HUES48 (cell line): ENCODE results near the gene CD27.

Experiments used
- H3K27ac ChIP-seq: one replicate; pipeline ENCODE4 v1.7.0; 2013; ENCODE audit warnings: low read depth, low read length, inconsistent platforms
- H3K27me3 ChIP-seq: 2 replicates; pipeline ENCODE4 v1.6.1; 2013; ENCODE audit warnings: mild to moderate bottlenecking, low read length; ENCODE audit not compliant: control insufficient read depth, insufficient read depth
- H3K36me3 ChIP-seq: 2 replicates; pipeline ENCODE4 v1.6.1; 2013; ENCODE audit warnings: low read length; ENCODE audit not compliant: control insufficient read depth, insufficient read depth
- H3K4me1 ChIP-seq: 2 replicates; pipeline ENCODE4 v1.6.1; 2013; ENCODE audit warnings: mild to moderate bottlenecking, low read length; ENCODE audit not compliant: control insufficient read depth, insufficient read depth
- H3K4me3 ChIP-seq: 2 replicates; pipeline ENCODE4 v1.5.1; 2013; ENCODE audit warnings: mild to moderate bottlenecking, low read depth, low read length
- H3K9ac ChIP-seq: 2 replicates; pipeline ENCODE4 v1.6.1; 2013; ENCODE audit warnings: mild to moderate bottlenecking, low read depth, low read length, moderate library complexity
- H3K9me3 ChIP-seq: 2 replicates; pipeline ENCODE4 v1.6.1; 2013; ENCODE audit warnings: low read length; ENCODE audit not compliant: control insufficient read depth, insufficient read depth

Gene CD27

GRCh38 chr12:6444704-6445688 is at the start of gene CD27:
CD27 (plus strand) TSS chr12:6444955; CDS start chr12:6445096, 141 bp downstream.
- no peaks in the 10 kb centered on the region for H3K27me3 ChIP-seq
- no peaks in the 10 kb centered on the region for H3K36me3 ChIP-seq
- H3K4me3 ChIP-seq = no peak within 1 kb of the TSS
- H3K4me1 ChIP-seq = peaks cover 2% of the 10 kb centered on the region; the same call in 1 of the 2 replicates
- no peak within 1 kb of the TSS for H3K27ac ChIP-seq
- H3K9ac ChIP-seq = no peak within 1 kb of the TSS
- H3K9me3 ChIP-seq = no peaks in the 10 kb centered on the region

GRCh38 chr12:6396031-6396430 is 48.7 kb upstream of the CD27 start:
- no peak overlapping the region for H3K4me3 ChIP-seq
- no peak overlapping the region for H3K9ac ChIP-seq

GRCh38 chr12:6399884-6400644 is 44.7 kb upstream of the CD27 start:
- H3K27ac ChIP-seq = no peak overlapping the region

More at GRCh38 chr12:6396031-6396430, 48.7 kb upstream of the CD27 start:
- Histone ChIP-seq H3K27ac (no peak overlapping the region), H3K9me3 (no peaks in the 10 kb centered on the region), H3K4me1 (peaks cover 8% of the 10 kb centered on the region), H3K36me3 (no peaks in the 10 kb centered on the region), H3K27me3 (no peaks in the 10 kb centered on the region)

GRCh38 chr12:6404390-6404789 is 40.4 kb upstream of the CD27 start:
- no peak overlapping the region for H3K4me3 ChIP-seq
- no peaks in the 10 kb centered on the region for H3K27me3 ChIP-seq
- H3K36me3 ChIP-seq = no peaks in the 10 kb centered on the region
- H3K9me3 ChIP-seq = no peaks in the 10 kb centered on the region
- H3K4me1 ChIP-seq = no peaks in the 10 kb centered on the region
- H3K27ac ChIP-seq = no peak overlapping the region
- H3K9ac ChIP-seq = no peak overlapping the region

More at GRCh38 chr12:6399884-6400644, 44.7 kb upstream of the CD27 start:
- H3K27me3 ChIP-seq = no peaks in the 10 kb centered on the region
- H3K9me3 ChIP-seq = no peaks in the 10 kb centered on the region
- H3K4me1 ChIP-seq = peaks cover 8% of the 10 kb centered on the region
- H3K4me3 ChIP-seq = no peak overlapping the region
- H3K36me3 ChIP-seq = no peaks in the 10 kb centered on the region
- no peak overlapping the region for H3K9ac ChIP-seq

GRCh38 chr12:6405963-6406362 is 38.8 kb upstream of the CD27 start:
- H3K27me3 ChIP-seq = no peaks in the 10 kb centered on the region
- no peak overlapping the region for H3K9ac ChIP-seq

GRCh38 chr12:6407236-6407954 is 37.4 kb upstream of the CD27 start:
- no peak overlapping the region for H3K4me3 ChIP-seq
- H3K27ac ChIP-seq = no peak overlapping the region
- H3K9ac ChIP-seq = no peak overlapping the region
- H3K27me3 ChIP-seq = no peaks in the 10 kb centered on the region
- H3K36me3 ChIP-seq = no peaks in the 10 kb centered on the region
- no peaks in the 10 kb centered on the region for H3K9me3 ChIP-seq
- no peaks in the 10 kb centered on the region for H3K4me1 ChIP-seq

More at GRCh38 chr12:6405963-6406362, 38.8 kb upstream of the CD27 start:
- Histone ChIP-seq H3K4me1 (no peaks in the 10 kb centered on the region), H3K9me3 (no peaks in the 10 kb centered on the region), H3K27ac (no peak overlapping the region), H3K4me3 (no peak overlapping the region), H3K36me3 (no peaks in the 10 kb centered on the region)

- Histone ChIP-seq H3K36me3 (no peaks in the 10 kb centered on the region), H3K4me1 (no peaks in the 10 kb centered on the region), H3K27ac (no peak overlapping the region), H3K4me3 (no peak overlapping the region), H3K27me3 (no peaks in the 10 kb centered on the region; the same call in 1 of the 2 replicates), H3K9me3 (no peaks in the 10 kb centered on the region), H3K9ac (no peak overlapping the region)
These were observed 28.2 kb upstream of the CD27 start for GRCh38 chr12:6416596-6416995.

GRCh38 chr12:6418796-6419195 is 26.0 kb upstream of the CD27 start:
- Histone ChIP-seq H3K36me3 (no peaks in the 10 kb centered on the region), H3K9me3 (no peaks in the 10 kb centered on the region), H3K4me1 (no peaks in the 10 kb centered on the region; the same call in 1 of the 2 replicates), H3K27me3 (no peaks in the 10 kb centered on the region; the same call in 1 of the 2 replicates), H3K27ac (no peak overlapping the region), H3K4me3 (no peak overlapping the region), H3K9ac (no peak overlapping the region)

GRCh38 chr12:6420364-6420763 is 24.4 kb upstream of the CD27 start:
- Histone ChIP-seq H3K9ac (no peak overlapping the region), H3K4me1 (no peaks in the 10 kb centered on the region; the same call in 1 of the 2 replicates), H3K27ac (no peak overlapping the region), H3K36me3 (no peaks in the 10 kb centered on the region), H3K9me3 (no peaks in the 10 kb centered on the region), H3K4me3 (no peak overlapping the region), H3K27me3 (no peaks in the 10 kb centered on the region; the same call in 1 of the 2 replicates)

GRCh38 chr12:6423267-6424007 is 21.3 kb upstream of the CD27 start:
- Histone ChIP-seq H3K9ac (no peak overlapping the region), H3K36me3 (no peaks in the 10 kb centered on the region), H3K9me3 (no peaks in the 10 kb centered on the region), H3K27me3 (no peaks in the 10 kb centered on the region; the same call in 1 of the 2 replicates), H3K4me3 (no peak overlapping the region), H3K27ac (no peak overlapping the region), H3K4me1 (no peaks in the 10 kb centered on the region; the same call in 1 of the 2 replicates)
